ENCODE measurements around the gene PARD3B.

GRCh38 chr2:204604061-204604460 is 58.8 kb downstream of the PARD3B start:
- TF ChIP-seq CTCF (IDR thresholded peaks at IDR 0.05), result no peak
- TF ChIP-seq POLR2A (IDR thresholded peaks at IDR 0.05), result no peak
